GM19239 (cell line): Measurements from ENCODE around the gene METTL25.
A peak's percentile ranks its signal among the peaks of the same experiment; 100 is the strongest.

ENCODE experiments used
- DNase-seq: peaks from one replicate; pipeline ENCODE4 v3.0.0; 2011; ENCODE audit warnings: low spot score; ENCODE audit not compliant: insufficient read length
- FAIRE-seq: peaks from 2 replicates; lab custom pipeline; 2011; peaks lifted over from hg19 to GRCh38; lab: Jason Lieb, UNC

The METTL25 gene

DNA sequence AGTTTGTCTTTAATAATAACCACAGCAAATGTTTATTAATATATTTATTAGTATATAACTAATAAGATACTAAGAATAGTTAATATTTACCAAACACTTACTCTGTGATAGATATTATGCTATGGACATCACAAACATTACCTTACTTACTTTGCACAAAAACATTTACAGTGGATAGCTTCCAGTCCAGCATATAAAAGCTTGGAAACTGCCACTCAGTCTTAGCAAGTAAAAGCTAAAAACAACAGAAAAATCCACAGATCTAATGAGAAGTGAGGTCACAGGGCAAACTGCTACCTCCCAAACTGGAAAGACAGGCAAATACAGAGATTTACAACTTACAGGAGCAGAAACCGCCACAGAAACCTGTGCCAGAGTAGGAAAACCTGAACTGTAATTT is 99.8 kb downstream of the METTL25 start:
- FAIRE-seq, result no peak
- no peak for DNase-seq

DNA sequence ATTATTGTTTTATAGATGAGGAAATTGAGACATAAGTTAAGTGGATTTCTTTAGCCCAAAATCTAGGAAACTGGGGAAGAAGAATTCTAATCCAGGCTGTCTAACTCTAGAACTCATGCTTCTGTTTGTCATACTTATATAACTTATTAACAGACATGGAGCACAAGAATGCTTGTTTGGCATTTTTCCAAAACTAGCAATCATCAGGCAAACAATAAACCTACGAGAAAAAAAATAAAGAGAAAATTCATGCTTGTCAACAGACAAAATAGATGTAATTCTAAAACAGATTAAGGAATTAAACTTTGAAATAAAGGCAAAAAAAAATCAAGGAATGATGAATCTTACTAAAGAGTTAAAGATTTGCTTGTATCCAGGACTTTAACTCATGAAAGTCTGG is 103.1 kb downstream of the METTL25 start:
- FAIRE-seq, result peak; percentile 8
- no peak for DNase-seq

DNA sequence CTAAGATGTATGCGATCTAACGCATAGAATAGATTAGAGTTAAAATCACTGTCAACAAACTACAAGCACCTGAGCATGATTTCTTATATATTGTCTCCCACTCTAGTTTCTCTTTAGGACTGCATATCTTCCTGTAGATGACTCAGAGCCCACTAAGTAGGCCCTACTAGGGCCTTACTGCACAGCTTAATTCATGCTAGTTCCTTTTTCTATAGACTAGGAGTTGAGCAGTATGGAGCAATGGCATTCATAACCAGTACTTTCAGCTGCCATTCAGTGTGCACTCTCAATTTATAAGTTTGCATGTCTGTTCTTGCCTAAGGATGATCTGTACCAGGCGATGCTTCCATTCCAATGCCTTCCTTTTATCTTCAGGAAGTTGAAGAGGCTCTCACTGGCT is 103.5 kb downstream of the METTL25 start:
- DNase-seq (no peak), FAIRE-seq (no peak)

DNA sequence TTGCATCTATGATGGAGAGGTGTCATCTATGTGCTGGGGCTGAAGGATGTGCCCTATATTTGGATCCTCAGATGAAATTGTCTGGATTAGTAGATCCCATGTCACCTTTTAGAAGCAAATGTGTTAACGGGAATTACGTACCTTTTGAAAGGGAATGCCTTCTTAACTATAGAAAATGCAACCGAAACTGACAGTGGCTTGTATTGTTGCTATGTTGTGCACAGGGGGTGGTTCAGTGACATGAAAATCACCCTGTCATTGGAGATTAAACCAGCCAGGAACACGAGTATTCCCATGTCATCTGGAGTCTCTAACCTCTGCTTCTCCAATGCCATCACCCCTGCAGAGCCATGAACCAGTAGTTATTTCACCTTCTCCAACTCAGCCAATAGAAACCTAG is 110.2 kb downstream of the METTL25 start:
- DNase-seq, result no peak
- no peak for FAIRE-seq

DNA sequence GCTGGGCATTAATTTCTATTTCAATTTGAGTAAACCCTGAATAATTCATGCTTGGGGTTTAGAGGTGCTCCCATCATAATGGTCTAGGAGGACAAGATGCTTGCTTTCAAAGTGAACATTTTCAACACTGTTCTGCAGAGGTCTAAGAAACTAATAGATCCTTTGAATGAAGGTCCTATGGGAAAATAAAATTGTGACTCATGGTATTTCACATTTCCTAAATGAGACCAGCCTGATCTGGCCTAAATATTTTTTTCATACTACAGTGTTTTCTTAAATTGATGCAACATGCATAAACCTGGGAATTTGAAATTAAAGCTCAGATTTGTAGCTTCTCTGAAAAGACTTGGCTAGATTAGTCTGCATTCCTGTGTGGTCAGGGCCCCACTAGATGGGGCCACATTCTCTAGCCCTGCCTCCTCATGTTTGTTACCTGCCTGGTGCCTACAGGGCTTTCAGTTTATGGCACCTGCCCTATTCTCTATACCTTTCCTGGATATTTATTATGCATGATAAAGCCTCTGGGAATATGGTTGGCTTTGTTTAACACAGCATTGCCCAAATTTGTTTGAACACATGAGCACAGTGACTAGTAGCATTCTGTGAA is 112.7 kb downstream of the METTL25 start:
- no peak for FAIRE-seq
- DNase-seq, result no peak

DNA sequence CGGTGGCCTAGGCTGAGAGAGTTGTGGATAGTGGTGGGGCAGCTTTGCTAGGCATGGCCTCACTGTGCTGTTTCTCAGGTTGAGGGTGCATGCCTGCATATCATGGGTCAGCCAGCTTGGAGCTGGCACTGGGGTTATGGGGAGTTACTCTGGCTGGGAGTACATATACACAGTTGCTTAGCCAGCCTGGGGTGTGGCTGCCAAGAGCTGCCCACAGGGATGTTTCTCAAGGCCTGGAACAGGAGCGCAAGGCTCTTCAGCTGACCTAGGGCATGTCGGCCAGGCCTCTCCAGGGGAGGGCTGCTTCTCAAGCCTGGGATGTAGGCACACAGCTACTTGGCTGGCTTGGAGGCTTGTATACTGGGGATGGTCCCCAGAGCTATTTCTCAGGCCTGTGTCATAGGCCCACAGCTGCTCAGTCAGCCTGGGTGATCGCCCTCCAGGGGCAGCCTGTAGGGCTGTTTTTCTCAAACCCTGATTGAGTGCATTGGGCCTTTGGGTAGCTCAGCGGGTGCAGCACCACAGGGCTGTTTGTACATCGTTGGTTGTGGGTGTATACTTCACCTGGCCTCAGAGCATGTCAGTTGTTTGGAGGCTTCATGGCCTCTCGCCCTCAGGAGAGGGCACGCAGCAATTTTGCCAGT is 114.9 kb downstream of the METTL25 start:
- FAIRE-seq (no peak), DNase-seq (no peak)

DNA sequence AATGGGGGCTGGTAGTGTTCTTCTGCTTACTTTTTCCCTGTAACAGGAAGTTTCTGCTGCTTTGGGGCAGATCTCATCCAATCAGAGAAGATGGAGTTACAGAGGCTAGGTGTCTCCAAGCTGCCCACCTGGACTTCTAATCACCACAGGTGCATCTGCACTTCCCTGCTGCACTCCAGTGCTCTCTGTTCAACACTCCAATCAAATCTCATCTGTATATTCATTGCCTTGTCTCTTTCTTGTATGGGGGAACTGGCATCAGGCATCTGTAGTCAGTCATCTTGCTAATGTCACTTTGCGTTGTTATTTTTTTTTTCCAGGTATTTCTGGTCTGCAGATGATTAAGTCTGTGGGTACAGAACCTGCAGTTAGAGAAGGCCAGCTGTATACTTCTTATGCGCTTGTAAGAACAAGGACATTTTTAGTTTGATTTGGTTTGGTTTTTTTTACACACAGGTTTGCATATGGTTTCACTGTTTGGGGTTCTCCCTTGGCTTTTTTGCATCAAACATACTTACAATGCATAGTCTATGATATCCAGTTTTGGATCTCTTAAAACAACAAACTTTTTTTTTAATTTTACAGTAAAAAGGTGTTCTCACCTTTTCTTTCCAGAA is 116.0 kb downstream of the METTL25 start:
- DNase-seq, result no peak
- peak; percentile 67 for FAIRE-seq

DNA sequence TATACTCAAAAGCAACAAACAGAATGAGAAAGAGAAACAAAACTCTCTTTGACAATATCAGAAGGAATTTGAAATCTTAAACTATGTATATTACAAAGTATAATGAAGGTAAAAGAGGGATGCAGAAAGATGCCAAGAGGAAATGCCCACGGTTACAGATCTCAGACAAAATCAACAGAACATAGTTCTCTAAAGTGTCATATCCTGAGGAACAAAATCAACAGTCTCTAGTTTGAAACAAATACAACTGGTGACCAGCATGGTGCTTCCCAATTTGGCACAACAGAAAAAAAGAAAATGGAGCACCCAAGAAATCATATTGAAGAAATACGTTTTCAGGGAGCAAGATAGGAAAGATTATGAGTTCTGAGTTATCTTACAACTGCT is 116.5 kb downstream of the METTL25 start:
- FAIRE-seq (no peak), DNase-seq (no peak)

DNA sequence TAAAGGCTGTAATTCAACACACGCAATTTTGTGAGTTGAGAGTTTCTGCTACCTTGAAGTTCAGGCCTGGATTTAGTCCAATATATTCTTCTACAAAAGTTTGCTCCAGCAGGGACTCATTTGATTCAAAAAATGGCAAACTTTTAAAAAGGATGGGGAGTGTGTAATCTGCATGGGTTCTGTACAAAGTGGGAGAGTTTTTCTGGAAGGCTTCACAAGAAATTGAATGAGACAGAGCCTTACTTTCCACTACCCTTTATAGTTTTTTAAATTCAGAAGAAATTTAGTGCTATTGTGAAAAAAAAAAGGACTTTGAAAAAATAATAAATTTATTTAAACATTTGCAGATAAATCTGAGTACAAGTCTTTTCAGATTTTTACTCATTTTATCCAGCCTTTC is 116.9 kb downstream of the METTL25 start:
- FAIRE-seq (no peak), DNase-seq (no peak)

DNA sequence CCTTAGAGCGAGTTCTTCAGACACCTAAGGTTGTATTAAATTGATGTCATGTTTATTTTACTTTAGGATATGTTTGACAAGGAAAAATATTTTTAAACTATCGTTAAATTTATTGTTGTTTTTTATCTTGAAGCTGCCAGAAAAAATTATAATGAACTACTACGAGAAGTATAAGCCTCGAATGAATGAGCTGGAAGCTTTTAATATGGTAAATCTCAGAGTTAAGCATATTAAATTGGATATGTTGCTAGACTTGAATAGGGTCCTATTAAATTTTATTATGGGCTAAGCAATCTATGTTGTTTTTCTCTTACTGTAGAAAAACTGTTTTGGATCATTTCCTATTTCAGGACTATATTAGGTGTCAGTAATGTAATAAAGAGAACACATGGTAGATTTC is 118.2 kb downstream of the METTL25 start:
- DNase-seq, result no peak
- no peak for FAIRE-seq

DNA sequence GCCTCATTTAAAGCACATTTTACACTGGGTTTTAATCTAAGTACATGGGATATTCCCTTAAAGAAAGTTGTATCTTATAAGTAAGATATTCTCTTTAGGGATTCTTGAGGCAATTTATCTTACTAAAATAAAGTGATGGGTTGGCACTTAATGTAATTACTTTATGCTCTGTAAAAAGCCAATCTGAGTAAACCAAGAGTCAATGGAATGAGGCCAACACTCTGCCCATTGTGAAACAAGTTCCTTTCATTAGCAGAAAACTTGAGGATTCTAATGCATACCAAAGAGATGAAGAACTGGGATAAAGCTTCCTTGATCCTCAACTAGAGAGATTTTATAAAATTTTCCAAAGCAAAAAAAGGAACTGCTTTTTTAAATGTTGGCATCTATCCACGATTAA is 121.2 kb downstream of the METTL25 start:
- FAIRE-seq (no peak), DNase-seq (no peak)

DNA sequence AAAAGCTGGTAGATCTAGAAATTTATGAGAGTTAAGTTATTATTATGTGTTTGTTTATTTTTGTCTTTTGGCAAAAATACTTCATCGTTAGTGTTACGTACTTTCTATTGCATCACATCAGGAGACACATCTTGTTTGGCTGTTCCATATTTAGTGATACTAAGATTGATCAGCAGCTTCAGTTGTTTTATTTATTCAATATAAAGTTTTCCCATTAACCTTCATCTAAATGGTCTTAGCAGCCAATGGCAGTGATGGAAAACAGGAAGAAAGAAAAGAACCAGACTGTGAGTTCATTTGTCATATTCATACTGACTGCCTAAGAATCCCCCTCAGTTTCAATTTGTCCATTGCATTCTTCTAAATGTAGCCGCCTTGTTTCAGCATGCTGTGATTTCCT is 122.3 kb downstream of the METTL25 start:
- DNase-seq, result no peak
- no peak for FAIRE-seq

DNA sequence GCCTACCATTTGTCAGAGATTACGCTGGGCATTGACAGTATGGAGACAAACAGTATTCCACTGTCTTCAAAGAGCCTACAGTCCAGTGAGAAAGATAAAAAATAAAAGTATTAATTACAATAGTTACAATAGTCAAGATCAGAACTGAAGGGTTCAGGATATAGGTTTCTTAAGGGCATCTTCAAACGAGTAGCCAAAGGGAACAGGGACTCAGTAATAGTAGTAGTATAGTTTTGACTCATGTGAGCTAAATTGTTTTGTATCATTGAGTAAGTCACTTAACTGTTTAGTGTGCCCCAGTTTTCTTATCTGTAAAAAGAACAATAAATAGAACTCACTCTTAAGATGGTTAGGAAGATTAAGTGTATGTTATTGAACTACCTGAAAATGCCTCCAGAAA is 123.6 kb downstream of the METTL25 start:
- FAIRE-seq (no peak), DNase-seq (no peak)

DNA sequence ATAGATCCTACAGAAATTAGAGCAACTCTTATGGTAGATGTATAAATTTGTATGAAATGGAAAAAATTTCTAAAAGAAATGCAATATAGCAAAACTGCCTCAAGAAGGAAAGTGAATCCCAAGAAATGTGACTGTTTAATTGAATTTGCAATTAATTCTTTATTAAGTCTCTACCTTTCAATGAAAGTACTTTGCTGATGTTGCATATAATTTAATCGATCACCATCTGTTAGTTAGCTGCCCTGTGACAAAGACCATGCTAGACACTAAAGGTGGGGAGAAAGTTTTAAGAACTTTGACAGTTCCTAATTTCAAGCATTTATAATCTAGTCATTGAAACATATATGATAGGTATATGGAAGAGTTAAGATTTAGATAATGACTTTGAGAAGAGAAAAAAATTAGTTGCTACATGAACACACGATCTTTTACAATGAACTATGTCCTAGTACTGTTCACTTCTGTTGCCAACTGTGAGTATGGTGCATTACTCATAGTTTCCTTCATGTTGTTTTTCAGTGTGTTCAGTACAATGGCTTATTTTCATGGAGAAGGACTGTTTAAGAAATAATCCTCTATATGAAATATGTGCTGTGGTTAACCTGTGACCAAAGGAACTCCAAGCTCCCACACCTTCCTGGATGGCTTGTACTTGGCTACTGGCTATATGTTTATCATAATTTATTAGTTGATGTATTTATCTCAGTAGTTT is 128.4 kb downstream of the METTL25 start:
- FAIRE-seq, result no peak
- no peak for DNase-seq

DNA sequence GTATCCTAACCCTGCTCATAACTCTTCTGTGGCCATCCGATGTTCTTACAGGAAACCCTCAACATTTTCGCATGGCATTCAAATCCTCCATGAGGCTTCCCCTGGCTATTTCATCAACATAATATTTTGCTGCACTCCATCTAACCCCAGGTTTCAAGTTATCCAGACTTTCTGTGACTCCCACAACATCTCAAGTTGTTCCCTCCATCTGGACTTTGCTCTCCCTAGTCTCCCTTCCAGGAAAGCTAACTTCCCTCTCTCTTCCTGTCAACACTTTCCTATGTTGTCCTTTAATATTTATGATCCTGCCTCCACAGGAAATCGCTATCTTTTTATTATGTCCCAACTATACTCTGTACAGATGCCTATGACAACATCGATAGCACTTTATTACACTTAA is 146.1 kb downstream of the METTL25 start:
- no peak for FAIRE-seq
- DNase-seq, result no peak

DNA sequence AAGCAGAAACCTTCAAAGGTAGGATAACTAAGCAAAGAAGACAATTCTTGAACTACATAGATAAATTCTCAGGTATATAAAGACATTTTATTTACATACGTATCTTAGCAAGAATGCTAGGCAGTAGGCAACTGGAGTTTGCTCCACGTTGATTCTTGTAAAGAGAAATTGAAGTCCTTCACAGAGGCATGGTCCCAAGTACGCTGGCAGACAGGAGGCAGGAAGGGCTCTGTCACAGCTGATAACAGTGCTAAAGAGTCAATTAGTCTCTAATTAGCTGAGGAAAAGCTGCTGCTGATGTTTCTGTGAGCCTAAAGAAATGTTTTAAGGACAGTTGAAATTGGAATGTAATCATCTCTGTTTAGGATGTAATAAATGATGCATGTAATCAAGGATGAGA is 146.8 kb downstream of the METTL25 start:
- DNase-seq, result no peak
- no peak for FAIRE-seq

DNA sequence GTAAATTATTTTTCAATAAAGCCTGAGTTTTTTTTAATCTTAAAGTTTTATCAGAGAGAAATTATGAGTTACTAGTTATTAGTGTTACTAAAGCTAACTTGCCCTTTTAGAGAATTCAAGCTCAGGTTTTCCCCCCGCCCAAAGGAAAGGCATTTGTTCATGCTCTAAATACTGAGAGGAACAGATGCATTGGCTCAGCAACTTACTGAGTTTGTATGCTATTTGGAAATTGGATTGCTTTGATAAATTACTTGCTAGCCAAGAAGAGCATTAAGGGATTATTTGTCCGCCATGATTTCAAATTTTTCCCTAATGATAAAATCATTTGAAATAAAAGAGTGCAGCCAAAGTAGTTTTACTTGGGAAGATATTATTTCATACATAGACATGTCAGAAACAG is 149.4 kb downstream of the METTL25 start:
- FAIRE-seq (no peak), DNase-seq (no peak)

DNA sequence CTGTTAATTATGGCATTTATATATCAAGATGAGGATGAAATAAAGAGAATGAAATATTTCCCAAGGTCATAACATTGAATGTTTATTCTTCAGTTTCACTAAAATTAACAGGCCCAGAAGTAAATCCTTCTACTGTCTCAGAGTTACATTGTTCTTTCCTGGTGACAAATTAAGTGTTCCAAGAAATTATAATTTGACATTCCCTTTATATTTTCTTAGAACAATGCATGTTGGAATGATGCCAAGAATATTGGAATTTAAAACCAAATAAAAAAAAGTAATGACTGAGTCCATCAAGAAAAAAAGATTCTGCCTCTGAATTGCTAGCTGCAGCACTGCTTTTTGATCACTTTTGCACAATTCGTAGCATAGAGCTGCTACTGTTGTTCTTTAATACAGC is 152.1 kb downstream of the METTL25 start:
- no peak for FAIRE-seq
- DNase-seq, result no peak

DNA sequence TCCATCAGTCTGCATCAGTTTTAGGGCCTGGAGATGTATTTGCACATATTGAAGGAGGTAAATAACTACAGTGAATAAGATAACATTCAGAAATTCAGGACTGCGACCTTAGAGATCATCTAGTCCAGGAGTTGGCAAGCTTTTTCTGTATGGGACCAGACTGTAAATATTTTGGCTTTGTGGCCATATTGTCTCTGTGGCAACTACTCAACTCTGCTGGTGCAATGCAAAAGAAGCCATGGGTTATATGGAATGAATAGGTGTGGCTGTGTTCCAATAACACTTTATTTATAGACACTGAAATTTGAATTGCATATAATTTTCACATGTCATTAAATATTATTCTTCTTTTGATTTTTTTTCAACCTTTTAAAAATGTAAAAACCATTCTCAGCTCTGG is 156.6 kb downstream of the METTL25 start:
- DNase-seq (no peak), FAIRE-seq (no peak)

DNA sequence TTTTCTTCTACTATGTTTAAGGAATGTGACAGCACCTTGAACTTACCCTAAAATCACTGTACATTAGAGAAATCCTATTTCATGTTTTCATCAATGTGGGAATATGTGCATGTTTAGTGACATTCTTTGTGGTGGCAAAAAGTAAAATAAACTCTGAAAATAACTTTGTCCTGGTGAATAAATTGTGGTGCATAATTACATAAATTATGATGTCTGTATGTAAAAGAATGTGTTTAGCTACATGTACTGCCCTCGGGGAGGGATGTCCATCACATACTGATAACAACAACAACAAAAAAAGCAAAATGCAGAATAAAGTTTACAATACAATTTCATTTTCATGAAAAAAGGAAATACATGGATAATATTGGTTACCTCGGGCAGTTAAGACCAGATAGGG is 157.3 kb downstream of the METTL25 start:
- DNase-seq (no peak), FAIRE-seq (no peak)

DNA sequence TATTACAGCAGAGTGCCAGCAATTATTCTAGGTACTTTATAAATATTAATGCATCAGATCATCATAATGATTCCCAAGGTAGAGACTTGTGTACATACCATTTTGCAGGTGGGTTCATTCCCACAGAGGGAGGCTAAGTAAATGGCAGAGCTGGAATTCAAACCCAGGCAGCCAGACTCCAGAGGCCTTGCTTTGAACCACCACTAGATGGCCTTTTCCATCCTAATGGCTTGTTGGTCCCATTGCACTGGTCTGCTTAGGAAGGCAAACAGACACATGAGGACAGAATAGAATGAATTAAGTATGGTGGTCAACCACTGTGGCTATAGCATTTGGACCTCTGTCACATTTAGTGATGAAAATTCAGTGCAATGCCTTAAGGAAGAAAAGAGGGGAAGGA is 158.7 kb downstream of the METTL25 start:
- FAIRE-seq (no peak), DNase-seq (no peak)
